K562 (cell line): Measurements from ENCODE around the gene NR1H2. TPM values are rescaled to one million over a fixed set of nuclear protein-coding genes. Genes with fewer than 3 reads are reported as not detected.

Experiments
- CHD1 ChIP-seq: fragments of 200-600 bp; sonication (generic); IDR thresholded peaks from one replicate; pipeline ENCODE4 v1.6.1; 2012; ENCODE audit warnings: mild to moderate bottlenecking, moderate library complexity, low read length, inconsistent platforms
- RUNX1 ChIP-seq: sonication (generic); IDR thresholded peaks from 2 replicates; pipeline ENCODE4 v1.6.1; 2016; ENCODE audit warnings: antibody characterized with exemption, low read depth
- SMARCE1 ChIP-seq: fragments of 450-650 bp; IDR thresholded peaks from 2 replicates; pipeline ENCODE4 v1.7.1; 2016; ENCODE audit warnings: mild to moderate bottlenecking
- SRSF3 ChIP-seq: fragments of 200-400 bp; formaldehyde crosslinking; IDR thresholded peaks from 2 replicates; pipeline ENCODE4 v1.6.1; 2016; ENCODE audit warnings: mild to moderate bottlenecking, low read length, moderate library complexity; ENCODE audit not compliant: insufficient read depth
- USF2 ChIP-seq: sonication (generic); formaldehyde crosslinking; IDR thresholded peaks from 2 replicates; pipeline ENCODE4 v1.5.0; 2020; ENCODE audit warnings: missing genetic modification reagents
- VEZF1 ChIP-seq: fragments of 200-800 bp; sonication (Bioruptor generic); IDR thresholded peaks from 2 replicates; pipeline ENCODE4 v1.6.1; 2017; ENCODE audit warnings: missing genetic modification characterization, missing compliant biosample characterization
- ZBTB40 ChIP-seq, 2 experiments: fragments of 450-650 bp in 1 of 2; sonication (generic) in 1 of 2; formaldehyde crosslinking in 1 of 2; IDR thresholded peaks; 2 replicates each; pipeline versions ENCODE4 v1.7.1 to v1.9.0; 2016 to 2022; ENCODE audit warnings: inconsistent platforms in 1 of 2, mild to moderate bottlenecking in 1 of 2, missing genetic modification reagents in 1 of 2
- ZBTB8A ChIP-seq: fragments of 450-650 bp; IDR thresholded peaks from 2 replicates; pipeline ENCODE4 v1.6.1; 2018; ENCODE audit warnings: mild to moderate bottlenecking, moderate library complexity; ENCODE audit not compliant: partially characterized antibody
- ZNF518B ChIP-seq: fragments of 250-450 bp; sonication (Bioruptor Pico); IDR thresholded peaks from 2 replicates; pipeline ENCODE4 v1.5.0; 2021; ENCODE audit warnings: mild to moderate bottlenecking, moderate library complexity
- ZNF717 ChIP-seq: fragments of 250-450 bp; sonication (Bioruptor Pico); IDR thresholded peaks from 2 replicates; pipeline ENCODE4 v1.5.0; 2021
- polyA plus RNA-seq, 8 experiments: library from polyadenylated mRNA; depleted of rRNA in 4 of 8; stranded (reverse) in 5 of 8; unstranded in 3 of 8; fragments of >200 nt; fragmentation: Nextera tagmentation in 2 of 8; fragmentation: Illumina TruSeq in 1 of 8; extraction: Ambion mirVana in 2 of 8; extraction: Trizol in 1 of 8; gene quantifications; 2 replicates each; pipeline versions ENCODE4 v1.2.1 to v1.2.3, GENCODE V29; 2011 to 2014; ENCODE audit warnings: inconsistent platforms in 1 of 8, missing spikeins in 1 of 8
- total RNA-seq, 7 experiments: library from RNA; depleted of rRNA in 6 of 7; stranded (reverse); fragments of >200 nt in 6 of 7; fragmentation: Illumina TruSeq in 2 of 7; extraction: Trizol in 2 of 7; gene quantifications; 2 replicates each; pipeline versions ENCODE4 v1.2.1 to v1.2.3, GENCODE V29; 2011 to 2021; ENCODE audit warnings: low replicate concordance in 1 of 7

The NR1H2 gene
- total and polyA plus RNA-seq, 9 of the 15 experiments (the other 6 are each of a cell fraction or from before 2014, with no cell fraction given), result 0.11 to 73.8 (median 24.0) TPM

- TF ChIP-seq SRSF3, result no peak
- no peak for TF ChIP-seq RUNX1
- TF ChIP-seq VEZF1 (CRISPR knock-in tag), result peak; percentile 90
- TF ChIP-seq ZBTB8A, result no peak
- no peak for TF ChIP-seq USF2
- 0 out of 2 replicates have a peak, but pooled peaks have one; percentile 19 for TF ChIP-seq SMARCE1
- TF ChIP-seq ZNF518B, result no peak
- no peak for TF ChIP-seq ZNF717 (CRISPR knock-in tag)
- TF ChIP-seq CHD1, result peak; percentile 61
- TF ChIP-seq ZBTB40 (IDR thresholded peaks at IDR 0.05), result peak; percentile 19; the same call in 1 of the 2 replicates
- TF ChIP-seq ZBTB40 (CRISPR knock-in tag; IDR thresholded peaks at IDR 0.05), result no peak
Measured at GRCh38 chr19:50332244-50333038, 43.8 kb upstream of the NR1H2 start (continued).
